Measurements from ENCODE around the gene MAGEA3.

DNA sequence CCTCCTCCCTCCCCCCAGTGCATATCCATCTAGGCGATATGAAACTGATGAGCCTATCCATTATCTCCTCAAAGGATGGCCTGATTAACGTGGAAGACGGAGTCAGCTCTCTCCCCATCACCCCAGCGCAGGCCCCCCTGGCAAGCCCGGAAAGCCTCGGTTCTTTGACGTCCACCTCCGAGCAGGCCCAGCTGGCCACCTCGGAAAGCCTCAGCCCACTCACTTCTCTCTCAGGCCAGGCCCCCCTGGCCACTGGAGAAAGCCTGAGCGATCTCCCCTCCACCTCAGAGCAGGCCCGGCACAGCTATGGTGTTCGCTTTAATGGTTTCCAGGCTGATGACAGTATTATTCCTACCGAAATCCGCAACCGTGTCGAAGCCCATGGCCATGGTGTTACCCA lies 46.1 kb upstream of the MAGEA3 start:
- TF ChIP-seq, protein P1, sequence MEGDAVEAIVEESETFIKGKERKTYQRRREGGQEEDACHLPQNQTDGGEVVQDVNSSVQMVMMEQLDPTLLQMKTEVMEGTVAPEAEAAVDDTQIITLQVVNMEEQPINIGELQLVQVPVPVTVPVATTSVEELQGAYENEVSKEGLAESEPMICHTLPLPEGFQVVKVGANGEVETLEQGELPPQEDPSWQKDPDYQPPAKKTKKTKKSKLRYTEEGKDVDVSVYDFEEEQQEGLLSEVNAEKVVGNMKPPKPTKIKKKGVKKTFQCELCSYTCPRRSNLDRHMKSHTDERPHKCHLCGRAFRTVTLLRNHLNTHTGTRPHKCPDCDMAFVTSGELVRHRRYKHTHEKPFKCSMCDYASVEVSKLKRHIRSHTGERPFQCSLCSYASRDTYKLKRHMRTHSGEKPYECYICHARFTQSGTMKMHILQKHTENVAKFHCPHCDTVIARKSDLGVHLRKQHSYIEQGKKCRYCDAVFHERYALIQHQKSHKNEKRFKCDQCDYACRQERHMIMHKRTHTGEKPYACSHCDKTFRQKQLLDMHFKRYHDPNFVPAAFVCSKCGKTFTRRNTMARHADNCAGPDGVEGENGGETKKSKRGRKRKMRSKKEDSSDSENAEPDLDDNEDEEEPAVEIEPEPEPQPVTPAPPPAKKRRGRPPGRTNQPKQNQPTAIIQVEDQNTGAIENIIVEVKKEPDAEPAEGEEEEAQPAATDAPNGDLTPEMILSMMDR (IDR thresholded peaks at IDR 0.05): no peak
- TF ChIP-seq POLR2AphosphoS5 (IDR thresholded peaks at IDR 0.05) (no peak), POLR2A (IDR thresholded peaks at IDR 0.05) (no peak)

Measured in suprapubic skin (tissue), 4 donors.